DND-41 (cell line): ENCODE results near the gene TAF11.

Experiments used
- CTCF ChIP-seq: IDR thresholded peaks from 2 replicates; pipeline ENCODE4 v1.5.1; 2012; ENCODE audit warnings: borderline replicate concordance, low read length, moderate library complexity, mild to moderate bottlenecking; ENCODE audit not compliant: poor library complexity, severe bottlenecking; ENCODE audit errors: extremely low read depth
- EZH2 ChIP-seq: IDR thresholded peaks from 3 replicates; pipeline ENCODE4 v1.6.1; 2012; ENCODE audit warnings: borderline replicate concordance, low read depth, mild to moderate bottlenecking, moderate library complexity, low read length, inconsistent platforms; ENCODE audit not compliant: severe bottlenecking

DNA sequence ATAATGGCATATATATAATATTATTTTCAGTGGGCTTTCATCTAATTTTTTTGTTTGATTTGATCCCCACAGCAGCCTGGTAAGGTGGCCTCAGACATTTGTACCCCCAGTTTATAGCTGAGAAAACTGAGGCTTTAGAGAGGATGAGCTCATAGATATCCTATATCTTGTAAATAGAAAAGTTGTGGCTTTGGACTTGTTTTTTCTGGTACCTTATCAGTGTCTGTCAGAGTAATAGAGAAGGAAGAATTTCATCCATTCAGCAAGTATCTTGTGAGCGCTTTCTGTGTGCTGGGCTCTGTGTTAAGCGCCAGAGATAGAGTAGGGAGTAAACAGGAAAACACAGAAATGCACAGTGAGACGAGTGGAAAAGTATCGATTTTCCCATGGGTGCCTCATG is 27.9 kb downstream of the TAF11 start:
- TF ChIP-seq CTCF = no peak
- TF ChIP-seq EZH2 = no peak
